MCF 10A (cell line): ENCODE measurements around the gene RABGAP1. TPM values are rescaled to one million over a fixed set of nuclear protein-coding genes. Genes with fewer than 3 reads are reported as not detected.

Experiments
- BruUV-seq: library from RNA; stranded (reverse); fragments of 400-500 nt; replicated peaks from 2 replicates; lab custom pipeline; 2021; lab: Mats Ljungman, UMichigan
- CTCF ChIA-PET: fragments of 300-600 bp; sonication (Branson Sonifier 250); formaldehyde crosslinking; extraction: SDS; loops from one replicate; lab custom pipeline; 2021; ENCODE audit warnings: antibody characterized with exemption, inconsistent platforms; lab: Yijun Ruan, JAX
- POLR2A ChIA-PET: fragments of 300-600, 350-650 bp; sonication (Branson Sonifier 250); formaldehyde crosslinking; extraction: SDS; loops from one replicate; lab custom pipeline; 2020; ENCODE audit warnings: antibody characterized with exemption, inconsistent platforms; lab: Yijun Ruan, JAX
- DNase-seq: peaks from one replicate; pipeline ENCODE4 v3.0.0-alpha.2; 2018; ENCODE audit not compliant: unreplicated experiment
- H3K27ac Mint-ChIP-seq: one replicate; pipeline ENCODE4 v1.8.0; 2022; ENCODE audit warnings: mild to moderate bottlenecking, low read depth, mixed read lengths; ENCODE audit not compliant: unreplicated experiment
- H3K27me3 Mint-ChIP-seq: one replicate; pipeline ENCODE4 v1.8.0; 2022; ENCODE audit warnings: mixed read lengths; ENCODE audit not compliant: insufficient read depth, unreplicated experiment
- H3K36me3 Mint-ChIP-seq: one replicate; pipeline ENCODE4 v1.8.0; 2022; ENCODE audit warnings: mild to moderate bottlenecking, moderate library complexity, mixed read lengths; ENCODE audit not compliant: insufficient read depth, unreplicated experiment
- H3K4me1 Mint-ChIP-seq: one replicate; pipeline ENCODE4 v1.8.0; 2022; ENCODE audit warnings: mixed read lengths; ENCODE audit not compliant: insufficient read depth, unreplicated experiment
- H3K4me3 Mint-ChIP-seq: one replicate; pipeline ENCODE4 v1.8.0; 2022; ENCODE audit warnings: mild to moderate bottlenecking, moderate library complexity, mixed read lengths; ENCODE audit not compliant: unreplicated experiment
- H3K9me3 Mint-ChIP-seq: one replicate; pipeline ENCODE4 v1.8.0; 2022; ENCODE audit warnings: mixed read lengths; ENCODE audit not compliant: unreplicated experiment
- CTCF ChIP-seq: fragments of 200-600 bp; IDR thresholded peaks from one replicate; pipeline ENCODE4 v1.8.0; 2022; ENCODE audit warnings: antibody characterized with exemption, mild to moderate bottlenecking; ENCODE audit not compliant: unreplicated experiment
- intact Hi-C: fragments of 100-400 bp; cut with micrococcal nuclease; formaldehyde crosslinking; loops from 2 replicates; pipeline ENCODE4 v1.14.1; 2022
- total RNA-seq: library from RNA; stranded (reverse); gene quantifications from 2 replicates; pipeline ENCODE4 v1.2.3, GENCODE V29; 2022

Gene RABGAP1
- total RNA-seq, 1 experiment from 2014 or later, result 43.1 TPM

- Mint-ChIP-seq H3K4me3 (no peak overlapping the region), H3K36me3 (peaks cover 11% of the 10 kb centered on the region), H3K27ac (no peak overlapping the region), H3K4me1 (peaks cover 14% of the 10 kb centered on the region), H3K9me3 (no peaks in the 10 kb centered on the region), H3K27me3 (no peaks in the 10 kb centered on the region)
- no peak for DNase-seq
- no peak for TF ChIP-seq CTCF
- BruUV-seq, result no TSS peak
- ChIA-PET POLR2A (no interaction called here), CTCF (interaction anchor here (0.6 to 0.7 kb wide), 2 partner anchors 10 to 12 kb away, joined by 3 to 5 read pairs; no protein-coding TSS in a partner anchor)
- intact Hi-C loops, result no loop called here
These were observed 37.8 kb downstream of the RABGAP1 start for GRCh38 chr9:122978601-122979000.

- BruUV-seq, result no TSS peak
- Mint-ChIP-seq H3K27ac (no peak overlapping the region), H3K36me3 (peaks cover 53% of the 10 kb centered on the region), H3K9me3 (no peaks in the 10 kb centered on the region), H3K4me3 (no peak overlapping the region), H3K4me1 (no peaks in the 10 kb centered on the region), H3K27me3 (no peaks in the 10 kb centered on the region)
- DNase-seq, result no peak
- intact Hi-C loops, result no loop called here
- ChIA-PET POLR2A (no interaction called here), CTCF (interaction anchor here (0.7 kb wide), 1 partner anchor 69 kb away, joined by 3 read pairs; no protein-coding TSS in a partner anchor)
- no peak for TF ChIP-seq CTCF
These were observed 45.2 kb downstream of the RABGAP1 start for GRCh38 chr9:122986010-122986409.

DNA sequence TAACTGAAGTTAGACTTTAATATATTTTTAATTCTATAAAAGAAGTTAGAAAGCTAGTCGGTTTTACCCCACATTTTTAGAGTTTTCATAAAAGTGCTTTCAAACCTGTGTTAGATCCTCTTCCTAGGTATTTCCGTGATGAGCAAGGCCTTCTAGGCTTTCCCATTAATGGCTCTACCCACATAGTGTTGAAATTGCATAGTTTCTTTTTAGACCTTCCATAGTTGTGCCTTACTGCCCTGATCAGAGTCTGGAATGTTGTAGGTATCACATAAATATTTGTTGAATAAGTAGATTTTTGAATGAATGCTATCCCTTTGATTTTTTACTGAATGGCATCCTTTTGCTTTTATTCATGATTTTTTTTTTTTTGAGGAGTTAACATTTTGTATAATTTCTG lies 47.3 kb downstream of the RABGAP1 start:
- no peak for DNase-seq
- Mint-ChIP-seq H3K4me3 (no peak overlapping the region), H3K27me3 (no peaks in the 10 kb centered on the region), H3K36me3 (peaks cover 50% of the 10 kb centered on the region), H3K27ac (no peak overlapping the region), H3K9me3 (no peaks in the 10 kb centered on the region), H3K4me1 (no peaks in the 10 kb centered on the region)
- no TSS peak for BruUV-seq
- intact Hi-C loops, result no loop called here
- TF ChIP-seq CTCF, result no peak
- ChIA-PET POLR2A (interaction anchor here (0.6 to 2.8 kb wide), 5 partner anchors 33 to 85 kb away, joined by 3 to 11 read pairs (median 4); partner anchors contain the start of genes RABGAP1, RC3H2 and ZBTB6), CTCF (interaction anchor here (0.6 to 1.5 kb wide), 6 partner anchors 10 to 889 kb away, joined by 3 to 7 read pairs (median 4); no protein-coding TSS in a partner anchor)

DNA sequence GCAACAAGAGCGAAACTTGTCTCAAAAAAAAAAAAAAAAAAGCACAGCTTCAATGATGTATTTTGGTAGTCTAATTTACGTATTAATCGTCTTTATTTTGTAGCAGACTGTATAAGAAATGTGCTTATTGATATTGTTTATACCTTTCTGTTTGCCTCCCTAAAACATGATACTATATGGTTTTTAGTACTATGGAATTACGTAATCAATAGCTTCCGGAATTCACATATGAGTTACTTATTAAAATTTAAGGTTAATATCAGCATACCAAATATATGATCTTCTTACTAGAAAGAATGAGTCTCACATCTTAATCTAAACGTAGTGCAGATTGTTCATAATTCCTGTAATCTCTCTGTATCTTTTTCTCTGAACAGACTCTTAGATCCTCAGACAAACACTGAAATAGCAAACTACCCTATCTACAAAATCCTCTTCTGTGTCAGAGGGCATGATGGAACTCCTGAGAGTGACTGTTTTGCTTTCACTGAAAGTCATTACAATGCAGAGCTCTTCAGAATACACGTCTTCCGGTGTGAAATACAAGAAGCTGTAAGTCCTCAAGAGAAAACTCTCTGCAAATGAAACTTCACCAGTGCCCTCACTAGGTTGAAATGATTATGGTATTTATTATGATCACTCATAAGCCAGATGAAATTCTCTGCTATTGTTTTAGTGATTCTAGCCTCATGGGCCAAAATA lies 48.3 kb downstream of the RABGAP1 start:
- Mint-ChIP-seq H3K36me3 (peaks cover 60% of the 10 kb centered on the region), H3K27me3 (no peaks in the 10 kb centered on the region), H3K4me1 (no peaks in the 10 kb centered on the region), H3K9me3 (no peaks in the 10 kb centered on the region), H3K4me3 (no peak overlapping the region), H3K27ac (peak overlapping the region; percentile 19)
- ChIA-PET CTCF (interaction anchor here (0.6 to 1.0 kb wide), 10 partner anchors 11 to 914 kb away, joined by 3 to 7 read pairs (median 4); partner anchors contain the start of gene PDCL), POLR2A (interaction anchor here (1.1 to 2.8 kb wide), 4 partner anchors 48 to 85 kb away, joined by 3 to 11 read pairs (median 5); partner anchors contain the start of genes RABGAP1, RC3H2 and ZBTB6)
- TF ChIP-seq CTCF, result no peak
- intact Hi-C loops, result no loop called here
- DNase-seq, result no peak
- BruUV-seq, result no TSS peak
